Fibroblast of lung (primary cell): ENCODE results near the gene VRK2. TPM values are rescaled to one million over a fixed set of nuclear protein-coding genes. Genes with fewer than 3 reads are reported as not detected.
"Not testable (repeated sequence)": the region's sequence is repeated elsewhere in the genome, so short reads cannot be mapped to it uniquely, and the experiment has no call there.

ENCODE experiments used
- DNase-seq, 2 donors: peaks; one replicate each; pipeline versions ENCODE4 v3.0.0 to v3.0.0-alpha.2; 2010; ENCODE audit warnings: low read depth in 2 of 2
- H2AFZ ChIP-seq: 2 replicates; pipeline ENCODE4 v1.5.1; 2012; ENCODE audit warnings: low read length, control low read depth, inconsistent platforms
- H3K27ac ChIP-seq: 2 replicates; pipeline ENCODE4 v1.5.1; 2011; ENCODE audit warnings: low read length, control low read depth; ENCODE audit not compliant: insufficient read depth
- H3K27me3 ChIP-seq: 2 replicates; pipeline ENCODE4 v1.5.1; 2011; ENCODE audit warnings: mild to moderate bottlenecking, low read length; ENCODE audit not compliant: control insufficient read depth, insufficient read depth
- H3K36me3 ChIP-seq: 2 replicates; pipeline ENCODE4 v1.5.1; 2011; ENCODE audit warnings: low read length; ENCODE audit not compliant: control insufficient read depth, insufficient read depth
- H3K4me1 ChIP-seq: 2 replicates; pipeline ENCODE4 v1.5.1; 2011; ENCODE audit warnings: low read length; ENCODE audit not compliant: control insufficient read depth, insufficient read depth; ENCODE audit errors: extremely low read depth
- H3K4me2 ChIP-seq: 2 replicates; pipeline ENCODE4 v1.5.1; 2011; ENCODE audit warnings: low read length, control low read depth; ENCODE audit not compliant: insufficient read depth; ENCODE audit errors: extremely low read depth
- H3K4me3 ChIP-seq, 4 experiments: fragments of 200-600 bp in 1 of 4; sonication (generic) in 1 of 4; replicated peaks in 1 of 4; 2 replicates each; pipeline ENCODE4 v1.5.1; 2011 to 2016; ENCODE audit warnings: low read length in 4 of 4, low read depth in 3 of 4, mild to moderate bottlenecking in 3 of 4, control low read depth in 2 of 4, inconsistent platforms in 1 of 4, mixed read lengths in 1 of 4; ENCODE audit not compliant: insufficient read depth in 1 of 4; ENCODE audit errors: control extremely low read depth in 1 of 4
- H3K79me2 ChIP-seq: 2 replicates; pipeline ENCODE4 v1.5.1; 2012; ENCODE audit warnings: mild to moderate bottlenecking, low read length, inconsistent platforms; ENCODE audit not compliant: control insufficient read depth, insufficient read depth
- H3K9ac ChIP-seq: 2 replicates; pipeline ENCODE4 v1.5.1; 2011; ENCODE audit warnings: mild to moderate bottlenecking, low read length, control low read depth; ENCODE audit not compliant: insufficient read depth
- H3K9me3 ChIP-seq: 2 replicates; pipeline ENCODE4 v1.5.1; 2012; ENCODE audit warnings: low read depth, low read length; ENCODE audit not compliant: control insufficient read depth, insufficient read depth
- H4K20me1 ChIP-seq: 2 replicates; pipeline ENCODE4 v1.5.1; 2011; ENCODE audit warnings: low read length; ENCODE audit not compliant: control insufficient read depth, insufficient read depth; ENCODE audit errors: extremely low read depth
- EZH2 ChIP-seq: IDR thresholded peaks from 2 replicates; pipeline ENCODE4 v1.5.1; 2012; ENCODE audit warnings: low read length, control low read depth, mild to moderate bottlenecking; ENCODE audit errors: missing control alignments
- polyA plus RNA-seq, 2 donors: library from polyadenylated mRNA; depleted of rRNA in 1 of 2; stranded (reverse) in 1 of 2; unstranded in 1 of 2; fragments of >200 nt; gene quantifications; 2 replicates each; pipeline ENCODE4 v1.2.1, GENCODE V29; 2011 to 2012; ENCODE audit warnings: missing spikeins in 1 of 2
- total RNA-seq: library from RNA; depleted of rRNA; stranded (reverse); fragments of >200 nt; gene quantifications from 2 replicates; pipeline ENCODE4 v1.2.1, GENCODE V29; 2014
- TF ChIP-seq, protein P1 (sequence below), 2 donors: IDR thresholded peaks in 1 of 2; conservative IDR thresholded peaks in 1 of 2; 1 replicate in 1 of 2; 2 replicates in 1 of 2; pipeline ENCODE4 v1.5.1; 2011 to 2012; ENCODE audit warnings: low read length in 2 of 2, control low read depth in 1 of 2, inconsistent platforms in 1 of 2, low read depth in 1 of 2, mild to moderate bottlenecking in 1 of 2

The VRK2 gene
- total and polyA plus RNA-seq, 2 donors (not counting 1 experiment from before 2014, with no cell fraction given): 23.8 to 24.3 TPM

DNA sequence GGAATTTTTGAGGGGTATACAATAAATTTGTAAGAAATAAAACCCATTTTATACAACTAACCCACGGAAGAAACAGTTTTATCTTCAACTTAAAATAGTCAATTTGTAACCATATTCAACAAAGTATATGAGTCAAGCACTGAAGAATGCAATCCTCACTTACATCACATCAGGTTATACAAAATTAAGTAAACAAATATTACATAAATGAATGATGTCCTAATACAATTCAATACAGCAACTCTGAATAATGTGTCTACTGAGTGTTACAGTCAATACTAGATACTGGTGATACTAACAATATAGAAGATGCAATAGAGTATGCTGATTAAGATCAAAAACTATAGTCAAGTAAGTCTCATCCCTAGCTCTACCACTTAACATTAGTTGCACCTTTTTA, 135.9 kb downstream of the VRK2 start:
- Histone ChIP-seq H3K4me3 (no peak overlapping the region), H3K9me3 (no peaks in the 10 kb centered on the region), H3K79me2 (no peaks in the 10 kb centered on the region), H3K9ac (no peak overlapping the region), H3K4me2 (no peak overlapping the region), H3K27me3 (no peaks in the 10 kb centered on the region), H3K27ac (no peak overlapping the region), H3K4me1 (no peaks in the 10 kb centered on the region), H2AFZ (no peak overlapping the region), H3K36me3 (no peaks in the 10 kb centered on the region), H4K20me1 (no peaks in the 10 kb centered on the region)
- peak; percentile 11 to 20 for DNase-seq
- TF ChIP-seq, protein P1, sequence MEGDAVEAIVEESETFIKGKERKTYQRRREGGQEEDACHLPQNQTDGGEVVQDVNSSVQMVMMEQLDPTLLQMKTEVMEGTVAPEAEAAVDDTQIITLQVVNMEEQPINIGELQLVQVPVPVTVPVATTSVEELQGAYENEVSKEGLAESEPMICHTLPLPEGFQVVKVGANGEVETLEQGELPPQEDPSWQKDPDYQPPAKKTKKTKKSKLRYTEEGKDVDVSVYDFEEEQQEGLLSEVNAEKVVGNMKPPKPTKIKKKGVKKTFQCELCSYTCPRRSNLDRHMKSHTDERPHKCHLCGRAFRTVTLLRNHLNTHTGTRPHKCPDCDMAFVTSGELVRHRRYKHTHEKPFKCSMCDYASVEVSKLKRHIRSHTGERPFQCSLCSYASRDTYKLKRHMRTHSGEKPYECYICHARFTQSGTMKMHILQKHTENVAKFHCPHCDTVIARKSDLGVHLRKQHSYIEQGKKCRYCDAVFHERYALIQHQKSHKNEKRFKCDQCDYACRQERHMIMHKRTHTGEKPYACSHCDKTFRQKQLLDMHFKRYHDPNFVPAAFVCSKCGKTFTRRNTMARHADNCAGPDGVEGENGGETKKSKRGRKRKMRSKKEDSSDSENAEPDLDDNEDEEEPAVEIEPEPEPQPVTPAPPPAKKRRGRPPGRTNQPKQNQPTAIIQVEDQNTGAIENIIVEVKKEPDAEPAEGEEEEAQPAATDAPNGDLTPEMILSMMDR (conservative IDR thresholded peaks at IDR 0.05 in 1 of 2, IDR thresholded peaks at IDR 0.05 in 1 of 2; ENCODE audit: low read depth in 1 of 2, low read length in 2 of 2): no peak
- no peak for TF ChIP-seq EZH2

DNA sequence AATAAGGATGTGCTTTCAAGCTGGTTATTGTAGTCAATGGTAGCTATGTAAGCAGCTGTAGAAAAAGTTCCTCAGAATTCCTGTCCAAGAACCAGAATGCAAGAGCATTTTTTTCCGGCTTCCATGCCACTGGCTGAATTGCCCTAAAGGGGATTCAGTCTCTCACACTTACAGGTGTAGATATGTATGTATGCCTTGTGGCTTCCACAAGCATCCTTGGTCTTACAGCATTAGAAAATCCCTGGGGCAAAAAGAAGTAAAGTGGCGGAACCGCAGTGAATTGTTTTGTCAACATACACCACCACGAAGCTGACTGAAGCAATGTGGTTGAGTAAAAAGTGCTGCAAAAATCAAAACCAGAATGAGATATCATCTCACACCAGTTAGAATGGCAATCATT, 139.9 kb downstream of the VRK2 start:
- Histone ChIP-seq H4K20me1 (no peaks in the 10 kb centered on the region), H3K9ac (no peak overlapping the region), H3K27ac (no peak overlapping the region), H2AFZ (no peak overlapping the region), H3K4me1 (no peaks in the 10 kb centered on the region), H3K27me3 (no peaks in the 10 kb centered on the region), H3K79me2 (no peaks in the 10 kb centered on the region), H3K4me2 (no peak overlapping the region), H3K9me3 (no peaks in the 10 kb centered on the region), H3K4me3 (no peak overlapping the region), H3K36me3 (no peaks in the 10 kb centered on the region)
- TF ChIP-seq EZH2: no peak
- TF ChIP-seq, protein P1 (conservative IDR thresholded peaks at IDR 0.05 in 1 of 2, IDR thresholded peaks at IDR 0.05 in 1 of 2; ENCODE audit: low read depth in 1 of 2, low read length in 2 of 2): no peak
- no peak for DNase-seq

DNA sequence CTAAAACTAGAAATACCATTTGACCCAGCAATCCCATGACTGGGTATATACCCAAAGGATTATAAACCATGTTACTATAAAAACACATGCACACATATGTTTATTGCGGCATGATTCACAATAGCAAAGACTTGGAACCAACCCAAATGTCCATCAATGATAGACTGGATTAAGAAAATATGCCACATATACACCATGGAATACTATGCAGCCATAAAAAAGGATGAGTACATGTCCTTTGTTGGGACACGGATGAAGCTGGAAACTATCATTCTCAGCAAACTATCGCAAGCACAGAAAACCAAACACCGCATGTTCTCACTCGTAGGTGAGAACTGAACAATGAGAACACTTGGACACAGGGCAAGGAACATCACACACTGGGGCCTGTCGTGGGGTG, 140.4 kb downstream of the VRK2 start:
- H2AFZ ChIP-seq, H3K4me3 ChIP-seq, DNase-seq, H3K79me2 ChIP-seq, H3K4me1 ChIP-seq, H3K27ac ChIP-seq, H3K9me3 ChIP-seq, H3K27me3 ChIP-seq, H4K20me1 ChIP-seq, H3K4me2 ChIP-seq, H3K36me3 ChIP-seq, H3K9ac ChIP-seq: not testable (repeated sequence)
